SU-DHL-6 (cell line): ENCODE measurements around the gene CLDN6.
A peak's percentile ranks its signal among the peaks of the same experiment; 100 is the strongest.

Experiments
- H2AFZ ChIP-seq: fragments of 200-600 bp; sonication (generic); 2 replicates; pipeline ENCODE4 v1.6.1; 2014; ENCODE audit warnings: low read depth, mild to moderate bottlenecking, moderate library complexity, mixed read lengths, antibody characterized with exemption, low read length; ENCODE audit not compliant: severe bottlenecking
- H3F3A ChIP-seq: fragments of 200-600 bp; shearing (Covaris generic); 2 replicates; pipeline ENCODE4 v1.6.0; 2016; ENCODE audit warnings: antibody characterized with exemption, mild to moderate bottlenecking; ENCODE audit not compliant: insufficient read depth
- H3K27ac ChIP-seq: fragments of 200-600 bp; sonication (generic); 2 replicates; pipeline ENCODE4 v1.5.1; 2016; ENCODE audit warnings: low read depth, mild to moderate bottlenecking, low read length, moderate library complexity, mixed read lengths
- H3K27me3 ChIP-seq: fragments of 200-600 bp; sonication (generic), shearing (Covaris generic); 2 replicates; pipeline ENCODE4 v1.6.0; 2014; ENCODE audit warnings: mild to moderate bottlenecking, low read length
- H3K36me3 ChIP-seq: fragments of 200-600 bp; sonication (generic); 2 replicates; pipeline ENCODE4 v1.6.1; 2014; ENCODE audit warnings: mild to moderate bottlenecking, low read length, mixed read lengths
- H3K4me2 ChIP-seq: fragments of 300-600, 200-600 bp; shearing (Covaris generic), sonication (generic); 2 replicates; pipeline ENCODE4 v1.6.0; 2014; ENCODE audit warnings: low read length, low read depth, mild to moderate bottlenecking; ENCODE audit not compliant: poor library complexity, severe bottlenecking
- H3K4me3 ChIP-seq: fragments of 200-600 bp; sonication (generic); 2 replicates; pipeline ENCODE4 v1.5.1; 2014; ENCODE audit warnings: antibody characterized with exemption, low read length, mild to moderate bottlenecking, mixed read lengths; ENCODE audit not compliant: insufficient read depth, poor library complexity, severe bottlenecking
- H3K79me2 ChIP-seq: fragments of 200-600 bp; sonication (generic); 2 replicates; pipeline ENCODE4 v1.6.1; 2014; ENCODE audit warnings: mild to moderate bottlenecking, low read length, moderate library complexity; ENCODE audit not compliant: insufficient read depth
- H3K9ac ChIP-seq: fragments of 200-600 bp; sonication (generic); 2 replicates; pipeline ENCODE4 v1.7.0; 2014; ENCODE audit warnings: mild to moderate bottlenecking, low read length
- H3K9me2 ChIP-seq: fragments of 200-600 bp; sonication (generic); replicated peaks from 2 replicates; pipeline ENCODE4 v1.6.1; 2014; ENCODE audit warnings: low read length; ENCODE audit not compliant: insufficient read depth
- H3K9me3 ChIP-seq: fragments of 200-600 bp; sonication (generic); 2 replicates; pipeline ENCODE4 v1.6.1; 2014; ENCODE audit warnings: low read length, mixed read lengths; ENCODE audit not compliant: insufficient read depth
- H4K20me1 ChIP-seq: fragments of 200-600 bp; sonication (generic); 2 replicates; pipeline ENCODE4 v1.6.1; 2014; ENCODE audit warnings: low read depth, mild to moderate bottlenecking, antibody characterized with exemption, low read length, moderate library complexity, mixed read lengths
- CTCF ChIP-seq: fragments of 200-600 bp; sonication (generic); IDR thresholded peaks from one replicate; pipeline ENCODE4 v1.5.1; 2017; ENCODE audit warnings: antibody characterized with exemption, mild to moderate bottlenecking, low read length, moderate library complexity; ENCODE audit not compliant: insufficient read depth, poor library complexity, severe bottlenecking
- EZH2phosphoT487 ChIP-seq: fragments of 200-600 bp; sonication (generic), shearing (Covaris generic); conservative IDR thresholded peaks from 2 replicates; pipeline ENCODE4 v1.6.1; 2018; ENCODE audit warnings: mild to moderate bottlenecking, antibody characterized with exemption, low read length, moderate library complexity, mixed read lengths

Gene CLDN6

GRCh38 chr16:2983706-2984136 is 34.3 kb downstream of the CLDN6 start:
- Histone ChIP-seq H3K36me3 (no peaks in the 10 kb centered on the region), H3K4me2 (peak overlapping the region; percentile 67), H3K4me3 (peak overlapping the region; percentile 37), H4K20me1 (no peaks in the 10 kb centered on the region), H3F3A (peaks cover 18% of the 10 kb centered on the region), H3K9me3 (no peaks in the 10 kb centered on the region), H3K9me2 (no peaks in the 10 kb centered on the region), H3K27ac (peak overlapping the region; percentile 84), H3K9ac (peak overlapping the region; percentile 41), H3K27me3 (no peaks in the 10 kb centered on the region), H2AFZ (peak overlapping the region; percentile 34), H3K79me2 (peaks cover 13% of the 10 kb centered on the region)
- TF ChIP-seq EZH2phosphoT487, result no peak
- TF ChIP-seq CTCF, result peak; percentile 70

- peak overlapping the region; percentile 15 for H3K4me2 ChIP-seq
- no peak overlapping the region for H3K4me3 ChIP-seq
- H3K9me3 ChIP-seq, result no peaks in the 10 kb centered on the region
- no peaks in the 10 kb centered on the region for H4K20me1 ChIP-seq
- peak overlapping the region; percentile 84 for H3K27ac ChIP-seq
- H3K27me3 ChIP-seq, result no peaks in the 10 kb centered on the region
- TF ChIP-seq EZH2phosphoT487 (no peak), CTCF (no peak)
- H3F3A ChIP-seq, result peaks cover 18% of the 10 kb centered on the region
- no peaks in the 10 kb centered on the region for H3K36me3 ChIP-seq
- no peaks in the 10 kb centered on the region for H3K9me2 ChIP-seq
- peaks cover 20% of the 10 kb centered on the region for H3K79me2 ChIP-seq
- no peak overlapping the region for H2AFZ ChIP-seq
- H3K9ac ChIP-seq, result peak overlapping the region; percentile 19; the same call in 1 of the 2 replicates
Measured at GRCh38 chr16:2982402-2982801, 35.6 kb downstream of the CLDN6 start.

- peaks cover 23% of the 10 kb centered on the region for H3K79me2 ChIP-seq
- no peak overlapping the region for H3K4me3 ChIP-seq
- H3K9me2 ChIP-seq, result no peaks in the 10 kb centered on the region
- no peaks in the 10 kb centered on the region for H3K27me3 ChIP-seq
- TF ChIP-seq CTCF (no peak), EZH2phosphoT487 (no peak)
- H3K36me3 ChIP-seq, result no peaks in the 10 kb centered on the region
- H2AFZ ChIP-seq, result no peak overlapping the region
- no peaks in the 10 kb centered on the region for H4K20me1 ChIP-seq
- no peak overlapping the region for H3K4me2 ChIP-seq
- H3K27ac ChIP-seq, result peak overlapping the region; percentile 84; the same call in 1 of the 2 replicates
- peaks cover 18% of the 10 kb centered on the region for H3F3A ChIP-seq
- H3K9ac ChIP-seq, result no peak overlapping the region
- no peaks in the 10 kb centered on the region for H3K9me3 ChIP-seq
Measured at GRCh38 chr16:2981899-2982250, 36.1 kb downstream of the CLDN6 start.
